HT1080 (cell line): Measurements from ENCODE around the gene CLDN25. TPM values are rescaled to one million over a fixed set of nuclear protein-coding genes. Genes with fewer than 3 reads are reported as not detected.

Experiments used
- DNase-seq: peaks from one replicate; pipeline ENCODE4 v3.0.0-alpha.2; 2015; ENCODE audit warnings: low read depth
- small RNA-seq: library from RNA; depleted of rRNA; stranded (forward); fragments of <200 nt; gene quantifications from one replicate; pipeline ENCODE3, GENCODE V24; 2014
- total RNA-seq: library from RNA; depleted of rRNA; stranded (reverse); fragments of >200 nt; shearing (Covaris generic); gene quantifications from 2 replicates; pipeline ENCODE4 v1.2.3, GENCODE V29; 2014; rRNA removed

Gene CLDN25
- total RNA-seq, 1 experiment from 2014 or later: not detected

GRCh38 chr11:113806406-113806805 is 26.8 kb downstream of the CLDN25 start:
- peak; percentile 37 for DNase-seq

- DNase-seq: no peak
Measured at GRCh38 chr11:113808931-113809330, 29.3 kb downstream of the CLDN25 start.

GRCh38 chr11:113814181-113814580 is 34.6 kb downstream of the CLDN25 start:
- DNase-seq: no peak

GRCh38 chr11:113817162-113817561 is 37.6 kb downstream of the CLDN25 start:
- no peak for DNase-seq

- DNase-seq: no peak
Measured at GRCh38 chr11:113817626-113818025, 38.0 kb downstream of the CLDN25 start.

GRCh38 chr11:113818426-113818825 is 38.8 kb downstream of the CLDN25 start:
- peak; percentile 4 for DNase-seq

GRCh38 chr11:113827477-113827876 is 47.9 kb downstream of the CLDN25 start:
- DNase-seq: no peak

GRCh38 chr11:113828191-113828590 is 48.6 kb downstream of the CLDN25 start:
- no peak for DNase-seq

GRCh38 chr11:113829751-113830150 is 50.2 kb downstream of the CLDN25 start:
- no peak for DNase-seq

Small RNAs within 50 kb of the gene (small RNA-seq; reads per million reads assigned to genes)
- gene LRRC37A13P: not detected
- gene RPS29P19: not detected

Other genes starting within 250 kb of the CLDN25 start
- gene TMPRSS5, start 73.5 kb upstream of the CLDN25 start, total RNA-seq: 0.13 and 0.14 TPM in 2 replicates
- 32.3 and 33.1 TPM in 2 replicates for gene ZW10, start 6.1 kb upstream of the CLDN25 start, total RNA-seq
- 23.6 and 40.8 TPM in 2 replicates for gene USP28, start 95.8 kb downstream of the CLDN25 start, total RNA-seq
- not detected in 2 replicates for gene HTR3B, start 125.0 kb downstream of the CLDN25 start, total RNA-seq
- gene HTR3A, start 195.3 kb downstream of the CLDN25 start, total RNA-seq: not detected in 2 replicates